OCI-LY7 (cell line): ENCODE results near the gene KIF4B.

Experiments
- CTCF ChIP-seq: fragments of 200-600 bp; sonication (generic); conservative IDR thresholded peaks from 2 replicates; pipeline ENCODE4 v1.5.1; 2014; ENCODE audit warnings: mild to moderate bottlenecking, antibody characterized with exemption, low read length, moderate library complexity, mixed read lengths
- EZH2phosphoT487 ChIP-seq: fragments of 200-600 bp; sonication (generic); IDR thresholded peaks from 2 replicates; pipeline ENCODE4 v1.6.1; 2018; ENCODE audit warnings: low read depth, borderline replicate concordance, mild to moderate bottlenecking, mixed run types, antibody characterized with exemption, low read length, moderate library complexity, mixed read lengths

- TF ChIP-seq CTCF (no peak), EZH2phosphoT487 (no peak)
These were observed 44.6 kb upstream of the KIF4B start for GRCh38 chr5:154968953-154969352.
